Body of pancreas (tissue), 4 donors: ENCODE data around the gene RPP38.

Source experiments
- POLR2A ChIP-seq, 3 donors: fragments of 450-650 bp; IDR thresholded peaks; one replicate each; pipeline ENCODE4 v1.6.1; 2016; ENCODE audit warnings: antibody characterized with exemption in 3 of 3, mild to moderate bottlenecking in 2 of 3
- TF ChIP-seq, protein P1 (sequence below), 7 experiments: fragments of 450-650 bp in 4 of 7; fragments of 200-600 bp in 3 of 7; sonication (generic) in 3 of 7; IDR thresholded peaks; one replicate each; pipeline ENCODE4 v1.5.1; 2016 to 2019; ENCODE audit warnings: antibody characterized with exemption in 7 of 7

DNA sequence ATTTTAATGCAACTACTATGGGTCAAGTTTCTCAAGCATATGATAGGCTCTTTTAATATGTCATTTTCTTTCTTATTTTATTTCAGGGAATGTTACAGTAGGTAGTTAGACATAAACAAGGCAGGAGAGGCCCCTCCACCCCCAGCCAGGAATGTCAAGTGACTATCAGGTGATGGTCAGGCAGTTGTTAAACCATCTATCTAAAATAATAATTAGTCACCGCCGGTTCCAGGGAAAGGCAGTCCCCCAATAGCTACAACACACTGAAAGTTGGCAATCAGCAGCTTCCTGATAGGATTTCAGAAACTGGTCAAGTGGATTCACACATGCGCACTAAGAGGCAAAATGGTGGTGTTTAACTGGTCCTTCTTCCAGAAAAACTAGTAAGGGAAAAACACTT, 44.1 kb upstream of the RPP38 start:
- TF ChIP-seq, protein P1, sequence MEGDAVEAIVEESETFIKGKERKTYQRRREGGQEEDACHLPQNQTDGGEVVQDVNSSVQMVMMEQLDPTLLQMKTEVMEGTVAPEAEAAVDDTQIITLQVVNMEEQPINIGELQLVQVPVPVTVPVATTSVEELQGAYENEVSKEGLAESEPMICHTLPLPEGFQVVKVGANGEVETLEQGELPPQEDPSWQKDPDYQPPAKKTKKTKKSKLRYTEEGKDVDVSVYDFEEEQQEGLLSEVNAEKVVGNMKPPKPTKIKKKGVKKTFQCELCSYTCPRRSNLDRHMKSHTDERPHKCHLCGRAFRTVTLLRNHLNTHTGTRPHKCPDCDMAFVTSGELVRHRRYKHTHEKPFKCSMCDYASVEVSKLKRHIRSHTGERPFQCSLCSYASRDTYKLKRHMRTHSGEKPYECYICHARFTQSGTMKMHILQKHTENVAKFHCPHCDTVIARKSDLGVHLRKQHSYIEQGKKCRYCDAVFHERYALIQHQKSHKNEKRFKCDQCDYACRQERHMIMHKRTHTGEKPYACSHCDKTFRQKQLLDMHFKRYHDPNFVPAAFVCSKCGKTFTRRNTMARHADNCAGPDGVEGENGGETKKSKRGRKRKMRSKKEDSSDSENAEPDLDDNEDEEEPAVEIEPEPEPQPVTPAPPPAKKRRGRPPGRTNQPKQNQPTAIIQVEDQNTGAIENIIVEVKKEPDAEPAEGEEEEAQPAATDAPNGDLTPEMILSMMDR (IDR thresholded peaks at IDR 0.05), result no peak
- TF ChIP-seq POLR2A (IDR thresholded peaks at IDR 0.05), result no peak
